ENCODE measurements around the gene GRM7. TPM values are rescaled to one million over a fixed set of nuclear protein-coding genes. Genes with fewer than 3 reads are reported as not detected.

GRM7 gene
- total RNA-seq, 1 experiment from 2014 or later, result 0.28 TPM

DNA sequence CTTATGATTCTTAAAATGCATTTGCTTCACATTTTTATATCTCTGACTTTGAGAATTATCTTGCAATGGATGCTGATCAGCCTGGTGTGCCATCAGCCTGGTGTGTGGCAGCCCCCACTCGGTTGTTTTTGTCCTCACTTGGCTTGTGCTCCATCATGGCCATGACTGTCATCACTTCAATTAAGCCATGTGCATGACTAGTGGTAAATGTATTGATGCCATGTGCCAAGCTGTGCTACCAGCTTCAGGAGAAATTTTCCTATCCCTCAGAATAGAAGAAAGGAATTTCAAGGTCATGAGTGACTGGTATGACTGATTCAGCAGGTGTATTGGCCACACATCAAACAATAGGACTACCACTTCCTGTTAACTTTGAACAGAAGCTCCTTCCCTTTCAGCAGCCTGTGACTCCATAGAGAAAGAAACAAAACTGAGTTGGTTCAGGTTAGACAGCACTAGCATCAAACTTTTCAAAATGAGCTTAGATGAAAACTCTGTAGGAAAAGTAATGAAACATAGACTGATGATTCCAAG is 251.7 kb downstream of the GRM7 start:
- TF ChIP-seq, protein P1, sequence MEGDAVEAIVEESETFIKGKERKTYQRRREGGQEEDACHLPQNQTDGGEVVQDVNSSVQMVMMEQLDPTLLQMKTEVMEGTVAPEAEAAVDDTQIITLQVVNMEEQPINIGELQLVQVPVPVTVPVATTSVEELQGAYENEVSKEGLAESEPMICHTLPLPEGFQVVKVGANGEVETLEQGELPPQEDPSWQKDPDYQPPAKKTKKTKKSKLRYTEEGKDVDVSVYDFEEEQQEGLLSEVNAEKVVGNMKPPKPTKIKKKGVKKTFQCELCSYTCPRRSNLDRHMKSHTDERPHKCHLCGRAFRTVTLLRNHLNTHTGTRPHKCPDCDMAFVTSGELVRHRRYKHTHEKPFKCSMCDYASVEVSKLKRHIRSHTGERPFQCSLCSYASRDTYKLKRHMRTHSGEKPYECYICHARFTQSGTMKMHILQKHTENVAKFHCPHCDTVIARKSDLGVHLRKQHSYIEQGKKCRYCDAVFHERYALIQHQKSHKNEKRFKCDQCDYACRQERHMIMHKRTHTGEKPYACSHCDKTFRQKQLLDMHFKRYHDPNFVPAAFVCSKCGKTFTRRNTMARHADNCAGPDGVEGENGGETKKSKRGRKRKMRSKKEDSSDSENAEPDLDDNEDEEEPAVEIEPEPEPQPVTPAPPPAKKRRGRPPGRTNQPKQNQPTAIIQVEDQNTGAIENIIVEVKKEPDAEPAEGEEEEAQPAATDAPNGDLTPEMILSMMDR (conservative IDR thresholded peaks at IDR 0.05), result no peak
- no CpG with 5 or more reads among the region's 1 CpG for WGBS (ENCODE audit: extremely low coverage, insufficient read length, low lambda C conversion rate)

More for the DNA sequence above, 251.7 kb downstream of the GRM7 start:
- no peak overlapping the region for H3K27ac ChIP-seq (ENCODE audit: insufficient read length, low read depth, low read length)
- no peak overlapping the region for H3T11ph ChIP-seq (ENCODE audit: low read length)
- Mint-ChIP-seq H3K27ac (no peak overlapping the region), H3K27me3 (ENCODE audit: low read depth) (no peaks in the 10 kb centered on the region), H3K4me1 (no peaks in the 10 kb centered on the region), H3K36me3 (ENCODE audit: insufficient read depth in 1 of 3, low read depth in 3 of 3) (no peaks in the 10 kb centered on the region), H3K4me3 (no peak overlapping the region), H3K9me3 (no peaks in the 10 kb centered on the region)
- no peaks in the 10 kb centered on the region for H3K27me3 ChIP-seq (ENCODE audit: insufficient read depth, low read length)
- no peak overlapping the region for H3K4ac ChIP-seq (ENCODE audit: low read depth, low read length)
- no peaks in the 10 kb centered on the region for H4K20me1 ChIP-seq (ENCODE audit: control insufficient read depth, insufficient read depth, insufficient read length)
- H4K91ac ChIP-seq (ENCODE audit: insufficient read length, low read depth, low read length), result no peak overlapping the region
- H2BK20ac ChIP-seq (ENCODE audit: low read depth, low read length, poor library complexity, severe bottlenecking), result no peak overlapping the region
- DNase-seq, result no peak
- H3K79me1 ChIP-seq (ENCODE audit: insufficient read depth, low read depth, low read length, poor library complexity, severe bottlenecking), result no peaks in the 10 kb centered on the region
- no peak overlapping the region for H2BK5ac ChIP-seq (ENCODE audit: insufficient read length, low read length)
- H2AK5ac ChIP-seq (ENCODE audit: insufficient read length, low read length), result no peak overlapping the region
- no peak overlapping the region for H2AFZ ChIP-seq (ENCODE audit: low read length)
- H3K4me2 ChIP-seq (ENCODE audit: insufficient read depth, insufficient read length, low read length), result no peak overlapping the region
- no peaks in the 10 kb centered on the region for H3K23me2 ChIP-seq (ENCODE audit: insufficient read length, low read depth, low read length, poor library complexity, severe bottlenecking)
- H3K4me1 ChIP-seq (ENCODE audit: insufficient read depth, low read length), result no peaks in the 10 kb centered on the region
- H3K9me3 ChIP-seq (ENCODE audit: control insufficient read depth, low read depth, low read length), result no peaks in the 10 kb centered on the region
- H3K79me2 ChIP-seq (ENCODE audit: insufficient read depth, low read length), result no peaks in the 10 kb centered on the region
- H3K18ac ChIP-seq (ENCODE audit: insufficient read length, low read depth, low read length), result no peak overlapping the region
- no peak overlapping the region for H3K23ac ChIP-seq (ENCODE audit: insufficient read length, low read depth, low read length)
- H2BK15ac ChIP-seq (ENCODE audit: low read depth, low read length), result no peak overlapping the region
- H2BK12ac ChIP-seq (ENCODE audit: insufficient read length, low read depth, low read length), result no peak overlapping the region
- no peak overlapping the region for H3K56ac ChIP-seq (ENCODE audit: insufficient read length, low read depth, low read length)
- no peak overlapping the region for H3K14ac ChIP-seq (ENCODE audit: insufficient read depth, low read length)
- no peak overlapping the region for H4K5ac ChIP-seq (ENCODE audit: insufficient read length, low read depth, low read length)
- H3K9ac ChIP-seq (ENCODE audit: extremely low read depth, insufficient read length, low read length), result no peak overlapping the region
- H4K8ac ChIP-seq (replicated peaks; ENCODE audit: insufficient read length, low read depth, low read length), result no peak overlapping the region
- no peak overlapping the region for H2BK120ac ChIP-seq (ENCODE audit: low read depth, low read length, poor library complexity, severe bottlenecking)
